Vagina (tissue), 2 donors: ENCODE data around the gene PTPRM. TPM values are rescaled to one million over a fixed set of nuclear protein-coding genes. Genes with fewer than 3 reads are reported as not detected.

ENCODE experiments used
- DNase-seq, 2 donors: peaks; one replicate each; pipeline ENCODE4 v3.0.0-alpha.2; 2017; ENCODE audit errors: extremely low spot score in 2 of 2
- H3K27ac ChIP-seq: fragments of 200-600 bp; sonication (generic); one replicate; pipeline ENCODE4 v1.5.1; 2019
- H3K27me3 ChIP-seq: fragments of 200-600 bp; sonication (generic); one replicate; pipeline ENCODE4 v1.5.1; 2019
- H3K36me3 ChIP-seq, 2 donors: fragments of 200-600 bp; sonication (generic); one replicate each; pipeline ENCODE4 v1.5.1; 2017 to 2019
- H3K4me1 ChIP-seq: fragments of 200-600 bp; sonication (generic); one replicate; pipeline ENCODE4 v1.5.1; 2019
- H3K4me3 ChIP-seq, 2 donors: fragments of 200-600 bp; sonication (generic); 1 replicate in 1 of 2; 2 replicates in 1 of 2; pipeline ENCODE4 v1.5.1; 2016 to 2019
- H3K9me3 ChIP-seq: fragments of 200-600 bp; sonication (generic); one replicate; pipeline ENCODE4 v1.5.1; 2019
- POLR2A ChIP-seq, 2 donors: fragments of 450-650 bp; IDR thresholded peaks; one replicate each; pipeline ENCODE4 v1.6.1; 2017; ENCODE audit warnings: antibody characterized with exemption in 2 of 2, mild to moderate bottlenecking in 2 of 2, moderate library complexity in 2 of 2
- POLR2AphosphoS5 ChIP-seq, 2 donors: sonication (generic); formaldehyde crosslinking; IDR thresholded peaks; one replicate each; pipeline ENCODE4 v1.9.0; 2017; ENCODE audit warnings: antibody characterized with exemption in 2 of 2, mild to moderate bottlenecking in 2 of 2, low read depth in 1 of 2; ENCODE audit not compliant: insufficient read depth in 1 of 2
- intact Hi-C: fragments of 100-400 bp; cut with DNase I; formaldehyde crosslinking; loops from one replicate; pipeline ENCODE4 v1.15.1; 2023
- total RNA-seq: library from RNA; depleted of rRNA; stranded (reverse); fragments of >200 nt; gene quantifications from one replicate; pipeline ENCODE4 v1.2.3, GENCODE V29; 2016
- TF ChIP-seq, protein P1 (sequence below), 3 experiments: fragments of 450-650 bp in 2 of 3; fragments of 200-600 bp in 1 of 3; sonication (generic) in 1 of 3; IDR thresholded peaks; one replicate each; pipeline ENCODE4 v1.5.1; 2017 to 2019; ENCODE audit warnings: antibody characterized with exemption in 3 of 3, mild to moderate bottlenecking in 2 of 3, moderate library complexity in 2 of 3

Gene PTPRM
- total RNA-seq, 1 donor from 2014 or later, result 60.2 TPM

GRCh38 chr18:7597500-7597899, 30.4 kb downstream of the PTPRM start:
- DNase-seq, result no peak

GRCh38 chr18:7598167-7599047, 31.3 kb downstream of the PTPRM start:
- Histone ChIP-seq H3K4me3 (no peak overlapping the region), H3K36me3 (no peaks in the 10 kb centered on the region), H3K4me1 (no peaks in the 10 kb centered on the region), H3K27me3 (no peaks in the 10 kb centered on the region), H3K9me3 (no peaks in the 10 kb centered on the region), H3K27ac (no peak overlapping the region)
- intact Hi-C loops, result loop anchor here (5.0 kb wide), 1 partner anchor 1036 kb away; no protein-coding TSS in a partner anchor
- no peak for TF ChIP-seq POLR2AphosphoS5 (IDR thresholded peaks at IDR 0.05; ENCODE audit: insufficient read depth in 1 of 2, low read depth in 1 of 2)
- TF ChIP-seq, protein P1, sequence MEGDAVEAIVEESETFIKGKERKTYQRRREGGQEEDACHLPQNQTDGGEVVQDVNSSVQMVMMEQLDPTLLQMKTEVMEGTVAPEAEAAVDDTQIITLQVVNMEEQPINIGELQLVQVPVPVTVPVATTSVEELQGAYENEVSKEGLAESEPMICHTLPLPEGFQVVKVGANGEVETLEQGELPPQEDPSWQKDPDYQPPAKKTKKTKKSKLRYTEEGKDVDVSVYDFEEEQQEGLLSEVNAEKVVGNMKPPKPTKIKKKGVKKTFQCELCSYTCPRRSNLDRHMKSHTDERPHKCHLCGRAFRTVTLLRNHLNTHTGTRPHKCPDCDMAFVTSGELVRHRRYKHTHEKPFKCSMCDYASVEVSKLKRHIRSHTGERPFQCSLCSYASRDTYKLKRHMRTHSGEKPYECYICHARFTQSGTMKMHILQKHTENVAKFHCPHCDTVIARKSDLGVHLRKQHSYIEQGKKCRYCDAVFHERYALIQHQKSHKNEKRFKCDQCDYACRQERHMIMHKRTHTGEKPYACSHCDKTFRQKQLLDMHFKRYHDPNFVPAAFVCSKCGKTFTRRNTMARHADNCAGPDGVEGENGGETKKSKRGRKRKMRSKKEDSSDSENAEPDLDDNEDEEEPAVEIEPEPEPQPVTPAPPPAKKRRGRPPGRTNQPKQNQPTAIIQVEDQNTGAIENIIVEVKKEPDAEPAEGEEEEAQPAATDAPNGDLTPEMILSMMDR (IDR thresholded peaks at IDR 0.05), result no peak
- TF ChIP-seq POLR2A (IDR thresholded peaks at IDR 0.05), result no peak
- DNase-seq, result no peak

More at GRCh38 chr18:7597500-7597899, 30.4 kb downstream of the PTPRM start:
- no peaks in the 10 kb centered on the region for H3K9me3 ChIP-seq
- no peak overlapping the region for H3K4me3 ChIP-seq
- TF ChIP-seq POLR2AphosphoS5 (IDR thresholded peaks at IDR 0.05; ENCODE audit: insufficient read depth in 1 of 2, low read depth in 1 of 2) (no peak), POLR2A (IDR thresholded peaks at IDR 0.05) (no peak)
- TF ChIP-seq, protein P1 (IDR thresholded peaks at IDR 0.05), result no peak
- H3K27ac ChIP-seq, result no peak overlapping the region
- intact Hi-C loops, result loop anchor here (5.0 kb wide), 1 partner anchor 1035 kb away; no protein-coding TSS in a partner anchor
- H3K36me3 ChIP-seq, result no peaks in the 10 kb centered on the region
- H3K27me3 ChIP-seq, result no peaks in the 10 kb centered on the region
- H3K4me1 ChIP-seq, result no peaks in the 10 kb centered on the region

GRCh38 chr18:7600036-7600435, 32.9 kb downstream of the PTPRM start:
- Histone ChIP-seq H3K4me1 (no peaks in the 10 kb centered on the region), H3K36me3 (no peaks in the 10 kb centered on the region), H3K9me3 (no peaks in the 10 kb centered on the region), H3K27ac (no peak overlapping the region), H3K4me3 (no peak overlapping the region), H3K27me3 (no peaks in the 10 kb centered on the region)
- intact Hi-C loops, result no loop called here
- TF ChIP-seq POLR2AphosphoS5 (IDR thresholded peaks at IDR 0.05; ENCODE audit: insufficient read depth in 1 of 2, low read depth in 1 of 2) (no peak), POLR2A (IDR thresholded peaks at IDR 0.05) (no peak)
- TF ChIP-seq, protein P1 (IDR thresholded peaks at IDR 0.05), result no peak
- no peak for DNase-seq

GRCh38 chr18:7600528-7601245, 33.6 kb downstream of the PTPRM start:
- intact Hi-C loops, result no loop called here
- Histone ChIP-seq H3K4me3 (no peak overlapping the region), H3K9me3 (no peaks in the 10 kb centered on the region), H3K27me3 (no peaks in the 10 kb centered on the region), H3K36me3 (no peaks in the 10 kb centered on the region), H3K4me1 (no peaks in the 10 kb centered on the region), H3K27ac (no peak overlapping the region)
- no peak for DNase-seq
- TF ChIP-seq, protein P1 (IDR thresholded peaks at IDR 0.05), result no peak
- no peak for TF ChIP-seq POLR2A (IDR thresholded peaks at IDR 0.05)
- no peak for TF ChIP-seq POLR2AphosphoS5 (IDR thresholded peaks at IDR 0.05; ENCODE audit: insufficient read depth in 1 of 2, low read depth in 1 of 2)
